Sigmoid colon (tissue), 4 donors: ENCODE results near the gene EPYC.

Experiments used
- EP300 ChIP-seq, 4 donors: sonication (generic); formaldehyde crosslinking; IDR thresholded peaks; one replicate each; pipeline ENCODE4 v1.6.1; 2017; ENCODE audit warnings: antibody characterized with exemption in 4 of 4
- POLR2A ChIP-seq, 2 donors: fragments of 450-650 bp; IDR thresholded peaks; one replicate each; pipeline ENCODE4 v1.6.1; 2016; ENCODE audit warnings: antibody characterized with exemption in 2 of 2, mild to moderate bottlenecking in 2 of 2, moderate library complexity in 2 of 2
- POLR2AphosphoS5 ChIP-seq, 4 donors: sonication (generic); formaldehyde crosslinking; IDR thresholded peaks; one replicate each; pipeline ENCODE4 v1.6.1; 2017; ENCODE audit warnings: antibody characterized with exemption in 4 of 4
- TF ChIP-seq, protein P1 (sequence below), 4 experiments: fragments of 450-650 bp in 3 of 4; fragments of 200-600 bp in 1 of 4; IDR thresholded peaks; one replicate each; pipeline ENCODE4 v1.5.1; 2016 to 2019; ENCODE audit warnings: antibody characterized with exemption in 4 of 4, mild to moderate bottlenecking in 3 of 4, moderate library complexity in 2 of 4

DNA sequence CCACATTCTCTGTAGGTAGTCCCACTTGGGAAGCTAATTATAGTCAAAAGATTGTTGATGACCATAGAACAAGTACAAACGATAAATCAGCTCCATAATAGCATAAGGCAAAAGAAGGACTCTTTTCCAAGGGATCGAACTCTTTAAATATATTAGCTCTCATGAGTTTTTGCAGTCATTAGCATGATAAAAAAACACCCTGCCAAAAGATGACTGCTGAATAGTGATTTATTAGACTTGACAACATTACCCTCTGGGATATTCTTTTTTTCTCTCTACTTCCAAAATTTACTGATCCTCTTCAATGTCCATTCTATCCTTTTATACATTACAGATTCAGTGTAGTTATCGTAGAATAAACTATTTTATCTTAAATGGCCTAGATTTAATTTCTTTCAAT is 14.2 kb downstream of the EPYC start:
- TF ChIP-seq, protein P1, sequence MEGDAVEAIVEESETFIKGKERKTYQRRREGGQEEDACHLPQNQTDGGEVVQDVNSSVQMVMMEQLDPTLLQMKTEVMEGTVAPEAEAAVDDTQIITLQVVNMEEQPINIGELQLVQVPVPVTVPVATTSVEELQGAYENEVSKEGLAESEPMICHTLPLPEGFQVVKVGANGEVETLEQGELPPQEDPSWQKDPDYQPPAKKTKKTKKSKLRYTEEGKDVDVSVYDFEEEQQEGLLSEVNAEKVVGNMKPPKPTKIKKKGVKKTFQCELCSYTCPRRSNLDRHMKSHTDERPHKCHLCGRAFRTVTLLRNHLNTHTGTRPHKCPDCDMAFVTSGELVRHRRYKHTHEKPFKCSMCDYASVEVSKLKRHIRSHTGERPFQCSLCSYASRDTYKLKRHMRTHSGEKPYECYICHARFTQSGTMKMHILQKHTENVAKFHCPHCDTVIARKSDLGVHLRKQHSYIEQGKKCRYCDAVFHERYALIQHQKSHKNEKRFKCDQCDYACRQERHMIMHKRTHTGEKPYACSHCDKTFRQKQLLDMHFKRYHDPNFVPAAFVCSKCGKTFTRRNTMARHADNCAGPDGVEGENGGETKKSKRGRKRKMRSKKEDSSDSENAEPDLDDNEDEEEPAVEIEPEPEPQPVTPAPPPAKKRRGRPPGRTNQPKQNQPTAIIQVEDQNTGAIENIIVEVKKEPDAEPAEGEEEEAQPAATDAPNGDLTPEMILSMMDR (IDR thresholded peaks at IDR 0.05): no peak
- TF ChIP-seq POLR2A (IDR thresholded peaks at IDR 0.05) (no peak), EP300 (IDR thresholded peaks at IDR 0.05) (no peak), POLR2AphosphoS5 (IDR thresholded peaks at IDR 0.05) (no peak)
